ENCODE measurements around the gene GALR3.
A peak's percentile ranks its signal among the peaks of the same experiment; 100 is the strongest.

Gene GALR3

GRCh38 chr22:37803639-37804351, 19.4 kb upstream of the GALR3 start:
- no peak for DNase-seq

- no peak for DNase-seq
Observed at GRCh38 chr22:37804352-37804880, 18.8 kb upstream of the GALR3 start.

GRCh38 chr22:37804881-37805809, 18.0 kb upstream of the GALR3 start:
- DNase-seq = peak; percentile 32

GRCh38 chr22:37805810-37806277, 17.3 kb upstream of the GALR3 start:
- DNase-seq = no peak

- DNase-seq = no peak
Observed at GRCh38 chr22:37806409-37807333, 16.5 kb upstream of the GALR3 start.

GRCh38 chr22:37807410-37808293, 15.5 kb upstream of the GALR3 start, which contains the start of gene GCAT:
Gene GCAT (plus strand): TSS chr22:37807934. CDS start chr22:37807968, 34 bp downstream.
- DNase-seq = peak; percentile 62

GRCh38 chr22:37808294-37808657, 14.9 kb upstream of the GALR3 start:
- no peak for DNase-seq

GRCh38 chr22:37809672-37810333, 13.4 kb upstream of the GALR3 start:
- DNase-seq = no peak

- no peak for DNase-seq
Observed at GRCh38 chr22:37811867-37812266, 11.3 kb upstream of the GALR3 start.

GRCh38 chr22:37812869-37813678, 10.1 kb upstream of the GALR3 start:
- no peak for DNase-seq

- no peak for DNase-seq
Observed at GRCh38 chr22:37815593-37815992, 7.6 kb upstream of the GALR3 start.

GRCh38 chr22:37816543-37817180, 6.5 kb upstream of the GALR3 start:
- DNase-seq = no peak

- peak; percentile 72 for DNase-seq
Observed at GRCh38 chr22:37817705-37818408, 5.3 kb upstream of the GALR3 start.

- DNase-seq = peak; percentile 51
Observed at GRCh38 chr22:37818409-37819104, 4.6 kb upstream of the GALR3 start.

- DNase-seq = no peak
Observed at GRCh38 chr22:37819105-37819433, 4.1 kb upstream of the GALR3 start.

- DNase-seq = no peak
Observed at GRCh38 chr22:37820350-37820749, 2.8 kb upstream of the GALR3 start.

- DNase-seq = no peak
Observed at GRCh38 chr22:37822079-37822833, 926 bp upstream of the GALR3 start.
